GM23338 (cell line): ENCODE data around the gene SPIRE1.

Experiments used
- CREB1 ChIP-seq: fragments of 250-450 bp; sonication (Bioruptor Pico); IDR thresholded peaks from 2 replicates; pipeline ENCODE4 v1.5.0; 2020; ENCODE audit warnings: low read depth, mild to moderate bottlenecking, moderate library complexity
- CTCF ChIP-seq, 2 experiments: fragments of 200-600 bp in 1 of 2; sonication (generic) in 1 of 2; conservative IDR thresholded peaks; 2 replicates each; pipeline versions ENCODE4 v1.5.1 to v1.6.1; 2016 to 2017; ENCODE audit warnings: antibody characterized with exemption in 2 of 2, low read depth in 2 of 2, mild to moderate bottlenecking in 2 of 2, moderate library complexity in 1 of 2
- ETS1 ChIP-seq: IDR thresholded peaks from 2 replicates; pipeline ENCODE4 v1.6.1; 2016; ENCODE audit warnings: antibody characterized with exemption
- EZH2 ChIP-seq: fragments of 200-600 bp; sonication (generic); IDR thresholded peaks from one replicate; pipeline ENCODE4 v1.8.0; 2017; ENCODE audit warnings: antibody characterized with exemption, mild to moderate bottlenecking, low read depth; ENCODE audit not compliant: unreplicated experiment
- EZH2phosphoT487 ChIP-seq: fragments of 200-600 bp; sonication (generic); IDR thresholded peaks from one replicate; pipeline ENCODE4 v1.8.1; 2018; ENCODE audit warnings: antibody characterized with exemption; ENCODE audit not compliant: unreplicated experiment
- JUNB ChIP-seq: IDR thresholded peaks from one replicate; pipeline ENCODE4 v1.6.1; 2016; ENCODE audit warnings: antibody characterized with exemption; ENCODE audit not compliant: unreplicated experiment
- NANOG ChIP-seq: IDR thresholded peaks from 2 replicates; pipeline ENCODE4 v1.6.1; 2016; ENCODE audit warnings: antibody characterized with exemption, borderline replicate concordance
- POLR2AphosphoS5 ChIP-seq: IDR thresholded peaks from 2 replicates; pipeline ENCODE4 v1.6.1; 2016; ENCODE audit warnings: antibody characterized with exemption, low read depth
- REST ChIP-seq: IDR thresholded peaks from one replicate; pipeline ENCODE4 v1.6.1; 2018; ENCODE audit warnings: antibody characterized with exemption; ENCODE audit not compliant: unreplicated experiment
- STAT1 ChIP-seq: IDR thresholded peaks from one replicate; pipeline ENCODE4 v1.6.1; 2016; ENCODE audit warnings: antibody characterized with exemption; ENCODE audit not compliant: unreplicated experiment
- ZNF114 ChIP-seq: fragments of 250-450 bp; sonication (Bioruptor Pico); IDR thresholded peaks from 2 replicates; pipeline ENCODE4 v1.5.0; 2020; ENCODE audit warnings: mild to moderate bottlenecking, moderate library complexity

GRCh38 chr18:12420821-12421421, 237.0 kb downstream of the SPIRE1 start:
- TF ChIP-seq EZH2 (no peak), CTCF (conservative IDR thresholded peaks at IDR 0.05; ENCODE audit: low read depth in 2 of 2) (no peak), REST (no peak), EZH2phosphoT487 (no peak), POLR2AphosphoS5 (peak; percentile 60), CREB1 (CRISPR knock-in tag) (no peak), ZNF114 (CRISPR knock-in tag) (no peak), JUNB (no peak), ETS1 (no peak), NANOG (no peak), STAT1 (no peak)
